Panc1 (cell line): ENCODE results near the gene ELP2.

Source experiments
- CTCF ChIP-seq: fragments of 450-650 bp; IDR thresholded peaks from 2 replicates; pipeline ENCODE4 v1.5.1; 2017; ENCODE audit warnings: mild to moderate bottlenecking
- POLR2AphosphoS5 ChIP-seq: IDR thresholded peaks from 2 replicates; pipeline ENCODE4 v1.6.1; 2012; ENCODE audit warnings: mild to moderate bottlenecking, low read depth, low read length, moderate library complexity

- TF ChIP-seq CTCF (no peak), POLR2AphosphoS5 (no peak)
These were observed 1.7 kb upstream of the ELP2 start for GRCh38 chr18:36127836-36128529.
